Measurements from ENCODE around the gene CEP112.

Gene CEP112

DNA sequence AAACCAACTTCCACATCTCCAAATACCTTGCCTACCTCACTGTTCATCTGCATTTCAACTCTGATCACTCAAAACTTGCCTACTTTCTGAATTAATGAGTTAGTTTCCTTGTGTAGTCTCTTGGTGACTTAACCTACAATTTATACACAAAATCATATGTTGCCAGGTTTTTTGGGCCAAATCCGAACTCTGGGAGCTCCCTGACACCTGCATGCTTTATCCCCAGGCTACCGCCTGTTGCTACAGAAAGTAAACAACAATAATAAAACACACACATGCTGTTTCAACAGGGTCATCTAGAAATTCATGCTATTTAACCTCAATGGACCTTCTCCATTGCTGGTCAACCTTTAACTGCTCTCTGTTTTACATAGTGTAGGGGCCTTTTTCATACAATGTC is 526.0 kb downstream of the CEP112 start:
- ChIA-PET POLR2A (no interaction called here), CTCF (no interaction called here)
- TF ChIP-seq, protein P1, sequence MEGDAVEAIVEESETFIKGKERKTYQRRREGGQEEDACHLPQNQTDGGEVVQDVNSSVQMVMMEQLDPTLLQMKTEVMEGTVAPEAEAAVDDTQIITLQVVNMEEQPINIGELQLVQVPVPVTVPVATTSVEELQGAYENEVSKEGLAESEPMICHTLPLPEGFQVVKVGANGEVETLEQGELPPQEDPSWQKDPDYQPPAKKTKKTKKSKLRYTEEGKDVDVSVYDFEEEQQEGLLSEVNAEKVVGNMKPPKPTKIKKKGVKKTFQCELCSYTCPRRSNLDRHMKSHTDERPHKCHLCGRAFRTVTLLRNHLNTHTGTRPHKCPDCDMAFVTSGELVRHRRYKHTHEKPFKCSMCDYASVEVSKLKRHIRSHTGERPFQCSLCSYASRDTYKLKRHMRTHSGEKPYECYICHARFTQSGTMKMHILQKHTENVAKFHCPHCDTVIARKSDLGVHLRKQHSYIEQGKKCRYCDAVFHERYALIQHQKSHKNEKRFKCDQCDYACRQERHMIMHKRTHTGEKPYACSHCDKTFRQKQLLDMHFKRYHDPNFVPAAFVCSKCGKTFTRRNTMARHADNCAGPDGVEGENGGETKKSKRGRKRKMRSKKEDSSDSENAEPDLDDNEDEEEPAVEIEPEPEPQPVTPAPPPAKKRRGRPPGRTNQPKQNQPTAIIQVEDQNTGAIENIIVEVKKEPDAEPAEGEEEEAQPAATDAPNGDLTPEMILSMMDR (IDR thresholded peaks at IDR 0.05; ENCODE audit: insufficient read depth, low read length, missing control alignments) = no peak
- DNase-seq (ENCODE audit: low read depth, low spot score) = no peak
- H3K4me3 ChIP-seq (ENCODE audit: low read depth, low read length) = no peak overlapping the region

DNA sequence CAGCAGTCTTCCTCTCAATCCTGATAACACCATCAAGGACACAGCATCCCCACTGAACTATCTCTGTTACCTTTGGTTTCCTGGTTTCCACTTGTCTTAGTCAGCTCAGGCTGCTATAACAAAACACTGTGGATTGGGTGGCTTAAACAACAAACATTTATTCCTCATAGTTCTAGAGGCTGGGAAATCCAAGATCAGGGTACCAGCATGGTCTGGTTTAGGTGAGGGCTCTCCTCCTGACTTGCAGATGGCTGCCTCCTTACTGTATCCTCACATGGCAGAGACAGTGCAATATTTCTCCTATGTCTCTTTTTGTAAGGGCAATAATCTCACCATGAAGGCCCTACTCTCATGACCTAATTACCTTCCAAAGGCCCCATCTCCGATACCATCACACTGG is 527.2 kb downstream of the CEP112 start:
- CTCF ChIA-PET = no interaction called here

DNA sequence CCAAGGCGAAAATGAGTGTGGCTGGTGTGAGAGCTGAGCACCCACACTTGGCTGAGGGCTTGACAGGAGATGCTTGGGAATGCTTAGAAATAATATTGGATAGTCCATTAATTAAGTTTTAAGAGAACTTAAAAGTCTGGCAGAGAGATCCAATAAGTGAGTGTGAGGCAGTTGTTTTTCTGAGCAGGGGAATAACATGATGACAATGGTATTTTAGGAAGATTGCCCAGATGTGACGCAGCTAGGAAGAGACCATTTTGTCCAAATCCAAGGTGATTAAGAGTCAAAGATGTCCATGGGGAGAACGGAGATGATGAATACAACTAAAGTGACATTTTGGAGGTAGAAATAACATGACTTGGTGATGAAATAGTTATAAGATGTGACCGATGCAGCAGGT is 527.7 kb downstream of the CEP112 start:
- POLR2A ChIA-PET = no interaction called here
- CTCF ChIA-PET = no interaction called here
- TF ChIP-seq, protein P1 (IDR thresholded peaks at IDR 0.05; ENCODE audit: insufficient read depth, low read length, missing control alignments) = no peak
- no peak overlapping the region for H3K4me3 ChIP-seq (ENCODE audit: low read depth, low read length)
- no peak for DNase-seq (ENCODE audit: low read depth, low spot score)

More for the DNA sequence above, 527.2 kb downstream of the CEP112 start:
- H3K4me3 ChIP-seq (ENCODE audit: low read depth, low read length) = no peak overlapping the region
- no peak for DNase-seq (ENCODE audit: low read depth, low spot score)
- TF ChIP-seq, protein P1 (IDR thresholded peaks at IDR 0.05; ENCODE audit: insufficient read depth, low read length, missing control alignments) = no peak
- POLR2A ChIA-PET = no interaction called here

DNA sequence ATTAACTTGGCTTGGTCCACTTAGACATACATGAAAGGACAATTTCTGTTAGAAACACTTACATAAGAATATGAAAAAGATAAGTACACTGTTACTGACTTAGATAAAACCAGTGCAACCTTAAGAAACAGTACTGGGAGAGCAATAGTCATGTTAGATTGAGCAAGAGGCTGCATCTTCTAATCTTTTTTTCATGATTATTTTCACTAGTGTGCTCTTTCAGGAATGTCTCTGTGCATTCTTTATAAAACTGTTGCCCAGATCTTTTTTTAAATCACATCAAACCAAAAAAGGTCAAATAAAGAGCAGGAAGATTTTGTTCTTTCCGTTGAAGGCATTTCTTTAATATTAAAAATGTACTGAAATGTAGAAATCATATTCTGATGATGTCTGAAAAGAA is 529.7 kb downstream of the CEP112 start:
- peak; percentile 59 for DNase-seq (ENCODE audit: low read depth, low spot score)

DNA sequence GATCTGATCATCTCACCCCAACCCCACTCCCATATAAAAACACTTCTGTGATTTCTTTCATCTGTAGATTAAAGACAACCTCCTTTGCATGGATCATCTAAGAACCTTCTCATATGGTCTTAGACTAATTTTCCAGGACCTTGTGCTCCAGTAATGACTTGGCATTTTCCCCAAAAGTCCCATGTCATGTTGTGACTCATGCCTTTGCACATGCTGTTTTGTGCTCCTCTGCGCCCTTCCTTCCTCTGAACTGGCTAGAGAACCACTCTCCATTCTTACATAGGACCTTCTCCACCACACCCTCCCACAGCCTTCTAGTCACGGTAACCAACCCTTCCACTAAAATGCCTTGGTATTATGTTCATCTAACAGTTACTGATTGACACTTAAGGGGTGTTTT is 531.0 kb downstream of the CEP112 start:
- CTCF ChIA-PET = no interaction called here
- H3K4me3 ChIP-seq (ENCODE audit: low read depth, low read length) = no peak overlapping the region
- POLR2A ChIA-PET = no interaction called here
- TF ChIP-seq, protein P1 (IDR thresholded peaks at IDR 0.05; ENCODE audit: insufficient read depth, low read length, missing control alignments) = no peak
- DNase-seq (ENCODE audit: low read depth, low spot score) = no peak

More for the DNA sequence above, 529.7 kb downstream of the CEP112 start:
- TF ChIP-seq, protein P1 (IDR thresholded peaks at IDR 0.05; ENCODE audit: insufficient read depth, low read length, missing control alignments) = no peak
- CTCF ChIA-PET = interaction anchor here (0.6 kb wide), 1 partner anchor 378 kb away, joined by 3 read pairs; no protein-coding TSS in a partner anchor
- POLR2A ChIA-PET = no interaction called here
- H3K4me3 ChIP-seq (ENCODE audit: low read depth, low read length) = no peak overlapping the region

DNA sequence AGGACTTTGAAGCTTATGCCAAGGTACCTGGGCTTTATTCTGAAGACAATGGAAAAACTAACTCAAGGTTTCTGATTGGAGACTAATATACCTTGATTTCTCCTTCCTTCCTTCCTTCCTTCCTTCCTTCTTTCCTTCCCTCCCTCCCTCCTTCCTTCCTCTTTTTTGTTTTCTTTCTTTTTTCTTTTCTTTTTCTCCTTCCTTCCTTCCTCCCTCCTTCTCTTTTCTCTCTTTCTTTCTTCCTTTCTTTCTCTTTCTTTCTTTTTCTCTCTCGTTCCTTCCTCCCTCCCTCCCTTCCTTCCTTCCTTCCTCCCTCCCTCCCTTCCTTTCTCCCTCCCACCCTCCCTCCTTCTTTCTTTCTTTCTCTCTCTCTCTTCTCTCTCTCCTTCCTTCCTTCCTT is 531.9 kb downstream of the CEP112 start:
- CTCF ChIA-PET = interaction anchor here (1.1 kb wide), 1 partner anchor 366 kb away, joined by 3 read pairs; no protein-coding TSS in a partner anchor
- TF ChIP-seq, protein P1 (IDR thresholded peaks at IDR 0.05; ENCODE audit: insufficient read depth, low read length, missing control alignments) = no peak
- POLR2A ChIA-PET = no interaction called here
- DNase-seq (ENCODE audit: low read depth, low spot score) = no peak
- H3K4me3 ChIP-seq (ENCODE audit: low read depth, low read length) = no peak overlapping the region
